A673 (cell line): Measurements from ENCODE around the gene FNBP1.

Source experiments
- EZH2 ChIP-seq: fragments of 200-600 bp; sonication (generic); IDR thresholded peaks from 2 replicates; pipeline ENCODE4 v1.6.1; 2017; ENCODE audit warnings: borderline replicate concordance, low read depth, mild to moderate bottlenecking, mixed read lengths, antibody characterized with exemption, low read length; ENCODE audit not compliant: poor library complexity, severe bottlenecking
- TF ChIP-seq, protein P1 (sequence below): fragments of 300-800, 200-600 bp; sonication (generic); conservative IDR thresholded peaks from 2 replicates; pipeline ENCODE4 v1.5.1; 2017; ENCODE audit warnings: low read depth, mild to moderate bottlenecking, antibody characterized with exemption, low read length, moderate library complexity, mixed read lengths

DNA sequence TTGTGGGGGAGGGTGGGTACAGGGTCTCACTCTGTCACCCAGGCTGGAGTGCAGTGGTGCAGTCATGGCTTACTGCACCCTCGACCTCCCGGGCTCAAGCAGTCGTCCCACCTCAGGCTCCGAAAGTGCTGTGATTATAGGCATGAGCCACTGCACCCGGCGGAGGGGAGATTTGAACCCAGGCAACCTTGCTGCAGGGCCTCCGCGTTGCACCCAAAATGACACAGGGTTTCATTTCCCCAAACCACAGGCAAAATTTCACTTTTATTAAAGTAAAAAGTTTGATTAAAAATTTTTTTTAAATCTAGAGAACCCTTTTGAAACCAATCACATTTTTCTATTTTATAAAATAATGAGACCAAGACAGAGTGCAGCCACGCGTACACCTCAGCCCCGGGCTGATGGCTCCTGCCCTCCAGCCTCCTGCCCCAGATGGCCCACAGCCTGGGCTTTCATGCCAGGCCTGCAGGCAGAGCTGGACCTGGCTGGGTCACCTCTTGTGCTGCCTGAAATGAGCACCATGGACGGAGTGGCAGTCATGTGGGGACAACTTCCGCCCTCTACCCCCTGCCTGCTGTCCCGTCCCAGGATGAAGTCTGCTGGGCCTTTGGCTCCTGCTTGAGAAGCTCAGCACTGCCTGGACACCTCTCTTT, 177.2 kb downstream of the FNBP1 start:
- TF ChIP-seq EZH2: no peak
- TF ChIP-seq, protein P1, sequence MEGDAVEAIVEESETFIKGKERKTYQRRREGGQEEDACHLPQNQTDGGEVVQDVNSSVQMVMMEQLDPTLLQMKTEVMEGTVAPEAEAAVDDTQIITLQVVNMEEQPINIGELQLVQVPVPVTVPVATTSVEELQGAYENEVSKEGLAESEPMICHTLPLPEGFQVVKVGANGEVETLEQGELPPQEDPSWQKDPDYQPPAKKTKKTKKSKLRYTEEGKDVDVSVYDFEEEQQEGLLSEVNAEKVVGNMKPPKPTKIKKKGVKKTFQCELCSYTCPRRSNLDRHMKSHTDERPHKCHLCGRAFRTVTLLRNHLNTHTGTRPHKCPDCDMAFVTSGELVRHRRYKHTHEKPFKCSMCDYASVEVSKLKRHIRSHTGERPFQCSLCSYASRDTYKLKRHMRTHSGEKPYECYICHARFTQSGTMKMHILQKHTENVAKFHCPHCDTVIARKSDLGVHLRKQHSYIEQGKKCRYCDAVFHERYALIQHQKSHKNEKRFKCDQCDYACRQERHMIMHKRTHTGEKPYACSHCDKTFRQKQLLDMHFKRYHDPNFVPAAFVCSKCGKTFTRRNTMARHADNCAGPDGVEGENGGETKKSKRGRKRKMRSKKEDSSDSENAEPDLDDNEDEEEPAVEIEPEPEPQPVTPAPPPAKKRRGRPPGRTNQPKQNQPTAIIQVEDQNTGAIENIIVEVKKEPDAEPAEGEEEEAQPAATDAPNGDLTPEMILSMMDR: no peak
